Measurements from ENCODE around the gene HOXB2.

HOXB2 gene

GRCh38 chr17:48551214-48551555 is 6.3 kb upstream of the HOXB2 start:
- Histone ChIP-seq H3F3A (ENCODE audit: insufficient read depth, low read length) (no peaks in the 10 kb centered on the region), H3K9me2 (ENCODE audit: low read depth, low read length) (no peaks in the 10 kb centered on the region), H3K9ac (ENCODE audit: low read length) (no peak overlapping the region), H3K79me2 (ENCODE audit: insufficient read depth, low read length) (no peaks in the 10 kb centered on the region), H3K9me3 (ENCODE audit: low read length) (no peaks in the 10 kb centered on the region), H3K4me2 (ENCODE audit: low read length) (no peak overlapping the region), H4K20me1 (ENCODE audit: insufficient read depth, low read length) (no peaks in the 10 kb centered on the region), H3K36me3 (ENCODE audit: insufficient read depth, low read length) (no peaks in the 10 kb centered on the region), H3K27ac (ENCODE audit: low read depth, low read length, poor library complexity, severe bottlenecking) (no peak overlapping the region), H2AFZ (ENCODE audit: low read length) (no peak overlapping the region), H3K4me3 (ENCODE audit: low read depth, low read length, poor library complexity, severe bottlenecking) (no peak overlapping the region), H3K27me3 (ENCODE audit: insufficient read depth, low read length) (no peaks in the 10 kb centered on the region), H3K4me1 (ENCODE audit: insufficient read depth, low read length, severe bottlenecking) (no peaks in the 10 kb centered on the region)
- TF ChIP-seq CTCF (IDR thresholded peaks at IDR 0.05; ENCODE audit: low read length) (no peak), EZH2 (IDR thresholded peaks at IDR 0.05; ENCODE audit: borderline replicate concordance, low read length) (no peak)

GRCh38 chr17:48550502-48551213 is 5.7 kb upstream of the HOXB2 start:
- Histone ChIP-seq H3K4me3 (ENCODE audit: low read depth, low read length, poor library complexity, severe bottlenecking) (no peak overlapping the region), H3K79me2 (ENCODE audit: insufficient read depth, low read length) (no peaks in the 10 kb centered on the region), H3F3A (ENCODE audit: insufficient read depth, low read length) (no peaks in the 10 kb centered on the region), H3K9ac (ENCODE audit: low read length) (no peak overlapping the region), H3K4me1 (ENCODE audit: insufficient read depth, low read length, severe bottlenecking) (no peaks in the 10 kb centered on the region), H3K27ac (ENCODE audit: low read depth, low read length, poor library complexity, severe bottlenecking) (no peak overlapping the region), H3K27me3 (ENCODE audit: insufficient read depth, low read length) (no peaks in the 10 kb centered on the region), H3K9me3 (ENCODE audit: low read length) (no peaks in the 10 kb centered on the region), H3K9me2 (ENCODE audit: low read depth, low read length) (no peaks in the 10 kb centered on the region), H2AFZ (ENCODE audit: low read length) (no peak overlapping the region), H3K4me2 (ENCODE audit: low read length) (no peak overlapping the region), H3K36me3 (ENCODE audit: insufficient read depth, low read length) (no peaks in the 10 kb centered on the region), H4K20me1 (ENCODE audit: insufficient read depth, low read length) (no peaks in the 10 kb centered on the region)
- no peak for TF ChIP-seq CTCF (IDR thresholded peaks at IDR 0.05; ENCODE audit: low read length)
- no peak for TF ChIP-seq EZH2 (IDR thresholded peaks at IDR 0.05; ENCODE audit: borderline replicate concordance, low read length)

- Histone ChIP-seq H3K4me1 (ENCODE audit: insufficient read depth, low read length, severe bottlenecking) (no peaks in the 10 kb centered on the region), H3K4me3 (ENCODE audit: low read depth, low read length, poor library complexity, severe bottlenecking) (no peak overlapping the region), H2AFZ (ENCODE audit: low read length) (no peak overlapping the region), H3K27ac (ENCODE audit: low read depth, low read length, poor library complexity, severe bottlenecking) (no peak overlapping the region), H3K9me2 (ENCODE audit: low read depth, low read length) (no peaks in the 10 kb centered on the region), H3K9ac (ENCODE audit: low read length) (no peak overlapping the region), H3K9me3 (ENCODE audit: low read length) (no peaks in the 10 kb centered on the region), H3F3A (ENCODE audit: insufficient read depth, low read length) (no peaks in the 10 kb centered on the region), H3K79me2 (ENCODE audit: insufficient read depth, low read length) (no peaks in the 10 kb centered on the region), H3K36me3 (ENCODE audit: insufficient read depth, low read length) (no peaks in the 10 kb centered on the region), H4K20me1 (ENCODE audit: insufficient read depth, low read length) (no peaks in the 10 kb centered on the region), H3K4me2 (ENCODE audit: low read length) (no peak overlapping the region), H3K27me3 (ENCODE audit: insufficient read depth, low read length) (no peaks in the 10 kb centered on the region)
- TF ChIP-seq CTCF (IDR thresholded peaks at IDR 0.05; ENCODE audit: low read length) (no peak), EZH2 (IDR thresholded peaks at IDR 0.05; ENCODE audit: borderline replicate concordance, low read length) (no peak)
Measured at GRCh38 chr17:48549914-48550501, 5.1 kb upstream of the HOXB2 start.
